Measurements from ENCODE around the gene CAMKK1.

The CAMKK1 gene

DNA sequence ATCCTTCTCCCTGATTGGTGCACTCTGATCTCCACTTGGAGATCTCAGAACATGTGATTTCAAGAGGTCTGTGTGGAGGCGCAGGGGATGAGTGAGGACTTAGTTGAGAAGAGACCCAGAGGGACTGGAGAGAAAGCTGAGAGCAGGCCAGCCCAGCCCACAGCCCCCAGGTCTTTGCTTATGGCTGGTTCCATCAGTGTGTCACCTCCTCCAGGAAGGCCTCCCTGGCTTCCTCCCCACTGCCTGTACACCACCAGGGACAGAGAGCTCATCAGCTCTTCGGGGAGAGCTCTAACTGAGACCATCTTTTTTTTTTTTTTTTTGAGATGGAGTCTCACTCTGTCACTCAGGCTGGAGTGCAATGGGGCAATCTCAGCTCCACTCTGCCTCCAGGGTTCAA lies 20.0 kb upstream of the CAMKK1 start:
- no peak for FAIRE-seq
- DNase-seq (ENCODE audit: insufficient read length, low spot score): no peak
- TF ChIP-seq, protein P1, sequence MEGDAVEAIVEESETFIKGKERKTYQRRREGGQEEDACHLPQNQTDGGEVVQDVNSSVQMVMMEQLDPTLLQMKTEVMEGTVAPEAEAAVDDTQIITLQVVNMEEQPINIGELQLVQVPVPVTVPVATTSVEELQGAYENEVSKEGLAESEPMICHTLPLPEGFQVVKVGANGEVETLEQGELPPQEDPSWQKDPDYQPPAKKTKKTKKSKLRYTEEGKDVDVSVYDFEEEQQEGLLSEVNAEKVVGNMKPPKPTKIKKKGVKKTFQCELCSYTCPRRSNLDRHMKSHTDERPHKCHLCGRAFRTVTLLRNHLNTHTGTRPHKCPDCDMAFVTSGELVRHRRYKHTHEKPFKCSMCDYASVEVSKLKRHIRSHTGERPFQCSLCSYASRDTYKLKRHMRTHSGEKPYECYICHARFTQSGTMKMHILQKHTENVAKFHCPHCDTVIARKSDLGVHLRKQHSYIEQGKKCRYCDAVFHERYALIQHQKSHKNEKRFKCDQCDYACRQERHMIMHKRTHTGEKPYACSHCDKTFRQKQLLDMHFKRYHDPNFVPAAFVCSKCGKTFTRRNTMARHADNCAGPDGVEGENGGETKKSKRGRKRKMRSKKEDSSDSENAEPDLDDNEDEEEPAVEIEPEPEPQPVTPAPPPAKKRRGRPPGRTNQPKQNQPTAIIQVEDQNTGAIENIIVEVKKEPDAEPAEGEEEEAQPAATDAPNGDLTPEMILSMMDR (IDR thresholded peaks at IDR 0.05; ENCODE audit: insufficient read depth, missing control alignments): no peak

DNA sequence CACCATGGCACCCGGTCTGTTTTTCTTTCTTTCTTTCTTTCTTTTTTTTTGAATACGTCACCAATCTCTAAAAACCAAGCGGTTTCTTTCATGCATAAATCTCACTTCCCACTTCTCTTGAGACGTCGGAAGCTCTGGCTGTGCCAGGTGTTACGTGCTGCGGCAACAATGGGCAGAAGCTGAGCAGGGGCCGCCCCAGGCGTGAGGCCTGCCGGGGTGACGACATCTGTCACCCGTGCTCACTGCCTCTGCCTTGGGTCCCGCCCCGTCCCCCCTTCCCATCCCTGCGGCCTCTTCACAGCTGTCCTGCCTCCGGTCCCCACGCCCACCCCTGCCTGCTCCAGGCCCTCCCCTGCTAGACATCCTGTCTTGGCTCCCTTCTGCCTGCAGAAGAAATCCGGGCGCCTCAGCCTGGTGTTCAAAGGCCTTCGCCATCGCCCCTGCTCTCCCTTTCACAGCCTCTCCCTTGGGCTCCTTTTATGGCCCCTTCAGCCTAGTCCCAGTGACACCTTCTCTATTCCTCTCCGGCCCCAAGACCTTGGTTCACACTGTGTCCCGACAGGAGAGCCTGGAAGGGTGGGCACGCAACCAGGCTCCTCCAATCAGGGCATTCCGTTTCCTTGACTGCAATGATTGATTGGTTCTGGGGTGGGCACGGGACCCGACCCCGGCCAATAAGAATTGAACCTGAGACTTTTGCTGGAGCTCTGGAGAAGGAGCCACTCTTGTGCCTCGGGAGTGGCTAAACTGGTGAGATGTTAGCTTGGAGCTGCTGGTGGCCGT lies 18.6 kb upstream of the CAMKK1 start:
- DNase-seq (ENCODE audit: insufficient read length, low spot score): no peak
- TF ChIP-seq, protein P1 (IDR thresholded peaks at IDR 0.05; ENCODE audit: insufficient read depth, missing control alignments): no peak
- FAIRE-seq: no peak

DNA sequence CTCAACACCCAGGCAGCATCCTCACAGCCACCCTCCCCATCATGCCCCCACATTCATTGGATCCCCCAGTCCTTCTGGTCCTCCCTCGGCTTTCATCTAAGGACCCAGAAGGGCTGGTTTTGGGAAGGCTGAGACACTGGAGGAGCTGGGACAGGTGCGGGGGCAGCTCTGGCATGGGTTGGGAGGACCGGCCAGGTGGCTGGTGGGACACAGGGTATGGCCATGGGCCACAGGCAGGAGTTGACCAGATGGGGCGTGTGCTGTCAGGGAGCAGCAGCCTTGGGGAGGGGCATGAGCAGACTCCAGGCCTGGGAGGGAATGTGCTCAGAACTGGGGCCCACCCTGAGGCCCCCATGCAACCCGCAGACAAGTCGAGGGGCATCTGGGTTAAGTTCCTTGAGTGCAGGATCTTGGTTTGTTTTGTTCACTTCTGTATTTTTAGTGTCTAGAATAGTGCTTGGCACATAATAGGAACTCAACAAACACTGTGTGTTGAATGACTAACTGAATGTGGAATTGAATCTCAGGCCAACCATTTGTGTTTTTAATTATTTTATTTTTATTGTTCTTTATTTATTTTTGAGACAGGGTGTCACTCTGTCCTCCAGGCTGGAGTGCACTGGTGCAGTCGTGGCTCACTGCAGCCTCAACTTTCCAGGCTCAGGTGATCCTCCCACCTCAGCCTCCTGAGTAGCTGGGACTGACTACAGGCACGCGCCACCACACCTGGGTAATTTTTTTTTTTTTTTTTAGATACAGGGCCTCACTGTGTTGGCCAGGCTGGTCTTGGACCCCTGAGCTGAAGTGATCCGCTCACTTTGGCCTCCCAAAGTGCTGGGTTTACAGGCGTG lies 17.8 kb upstream of the CAMKK1 start:
- DNase-seq (ENCODE audit: insufficient read length, low spot score) (no peak), FAIRE-seq (no peak)
- TF ChIP-seq, protein P1 (IDR thresholded peaks at IDR 0.05; ENCODE audit: insufficient read depth, missing control alignments): no peak

DNA sequence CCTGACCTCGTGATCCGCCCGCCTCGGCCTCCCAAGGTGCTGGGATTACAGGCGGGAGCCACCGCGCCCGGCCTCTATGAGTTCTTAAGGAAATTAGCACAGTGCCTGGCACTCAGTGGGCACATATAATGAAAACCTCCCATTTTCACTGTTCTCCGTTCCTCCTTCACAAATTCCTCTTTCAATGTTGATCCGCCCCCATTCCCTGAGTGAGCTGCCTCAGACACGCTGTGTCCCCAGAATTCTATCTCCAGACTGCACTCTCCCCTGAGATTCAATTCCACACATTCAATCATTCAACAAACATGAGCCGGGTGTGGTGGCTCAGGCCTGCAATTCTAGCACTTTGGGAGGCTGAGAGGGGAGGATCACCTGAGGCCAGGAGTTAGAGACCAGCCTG lies 16.4 kb upstream of the CAMKK1 start:
- TF ChIP-seq, protein P1 (IDR thresholded peaks at IDR 0.05; ENCODE audit: insufficient read depth, missing control alignments): no peak
- DNase-seq (ENCODE audit: insufficient read length, low spot score) (no peak), FAIRE-seq (no peak)

DNA sequence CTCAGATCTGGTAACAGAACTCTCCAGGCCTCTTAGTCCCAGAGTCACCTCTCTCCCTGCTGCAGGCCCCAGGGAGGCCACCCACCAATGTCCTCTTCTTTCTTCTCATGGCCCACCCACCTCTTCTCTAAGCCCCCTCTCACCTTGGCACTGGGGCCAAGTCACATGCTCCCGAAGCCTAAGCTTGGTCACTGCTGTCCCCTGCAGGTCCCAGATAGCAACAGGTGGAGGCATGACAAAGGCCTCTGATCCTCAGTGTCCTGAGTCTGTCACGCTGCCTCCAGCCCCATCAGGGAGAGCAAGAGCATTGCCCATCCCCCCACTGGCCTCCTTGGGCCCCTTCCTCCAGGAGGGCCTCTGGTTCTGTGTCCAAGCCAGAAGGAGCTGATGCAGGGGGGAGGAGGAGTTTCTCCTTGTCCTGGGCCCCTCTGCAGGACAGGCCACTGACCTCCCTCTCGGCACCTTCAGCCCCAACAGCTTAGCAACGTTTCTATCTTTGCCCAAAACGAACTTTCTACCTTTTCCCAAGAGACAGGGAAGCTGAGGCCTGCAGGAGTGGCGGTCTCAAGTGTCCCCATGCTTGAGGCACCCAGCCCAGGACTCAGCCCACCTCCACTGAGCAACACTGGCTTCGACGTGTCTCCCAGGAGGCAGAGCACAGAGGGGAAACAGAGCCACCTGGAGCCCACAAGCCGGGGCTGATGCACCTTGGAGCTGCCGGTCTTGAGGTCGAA lies 14.8 kb upstream of the CAMKK1 start:
- FAIRE-seq (no peak), DNase-seq (ENCODE audit: insufficient read length, low spot score) (no peak)
- TF ChIP-seq, protein P1 (IDR thresholded peaks at IDR 0.05; ENCODE audit: insufficient read depth, missing control alignments): no peak

DNA sequence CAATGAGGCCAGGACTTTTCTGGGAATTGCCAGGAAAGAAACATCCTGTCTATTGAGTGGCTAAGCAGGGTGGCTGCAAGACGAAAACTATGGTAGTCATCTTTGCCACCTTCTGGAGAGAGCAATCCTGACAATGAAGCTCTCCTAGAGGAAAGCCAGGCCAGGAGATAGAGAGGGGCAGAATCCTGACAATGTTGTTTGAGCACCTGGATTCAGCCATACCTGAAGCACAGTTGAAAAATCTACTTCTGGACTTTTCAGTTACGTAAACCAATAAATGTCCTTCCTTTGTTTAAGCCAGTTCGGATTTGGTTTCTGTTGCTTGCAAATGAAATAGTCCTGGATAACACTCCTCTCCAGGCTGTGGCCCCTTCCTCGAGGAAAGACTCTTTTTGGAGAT lies 14.0 kb upstream of the CAMKK1 start:
- TF ChIP-seq, protein P1 (IDR thresholded peaks at IDR 0.05; ENCODE audit: insufficient read depth, missing control alignments): no peak

More for the DNA sequence above, 14.0 kb upstream of the CAMKK1 start:
- FAIRE-seq: no peak
- no peak for DNase-seq (ENCODE audit: insufficient read length, low spot score)
